PC-9 (cell line): ENCODE data around the gene SMG6. TPM values are rescaled to one million over a fixed set of nuclear protein-coding genes. Genes with fewer than 3 reads are reported as not detected.

Experiments used
- BruUV-seq: library from RNA; stranded (reverse); fragments of 400-500 nt; replicated peaks from 2 replicates; lab custom pipeline; 2021; lab: Mats Ljungman, UMichigan
- CTCF ChIA-PET: fragments of 300-600 bp; sonication (Branson Sonifier 250); formaldehyde crosslinking; loops from one replicate; lab custom pipeline; 2022; ENCODE audit warnings: antibody characterized with exemption; lab: Charles Lee
- POLR2A ChIA-PET: fragments of 300-600 bp; sonication (Branson Sonifier 250); formaldehyde crosslinking; loops from one replicate; lab custom pipeline; 2022; ENCODE audit warnings: antibody characterized with exemption; ENCODE audit not compliant: unreplicated experiment; lab: Charles Lee
- DNase-seq, 2 experiments: peaks; one replicate each; pipeline versions ENCODE4 v3.0.0 to v3.0.0-alpha.2; 2015 to 2022; ENCODE audit warnings: mixed read lengths in 1 of 2
- H2AFZ ChIP-seq: fragments of 200-600 bp; sonication (generic); 2 replicates; pipeline ENCODE4 v1.8.1; 2017; ENCODE audit warnings: antibody characterized with exemption
- H3F3A ChIP-seq: fragments of 200-600 bp; sonication (generic); 2 replicates; pipeline ENCODE4 v1.8.1; 2017; ENCODE audit warnings: antibody characterized with exemption, mild to moderate bottlenecking, low read depth; ENCODE audit not compliant: insufficient read depth
- H3K27ac ChIP-seq: fragments of 200-600 bp; sonication (generic); 2 replicates; pipeline ENCODE4 v1.6.1; 2016; ENCODE audit warnings: mixed run types
- H3K27me3 ChIP-seq: fragments of 200-600 bp; sonication (generic); 2 replicates; pipeline ENCODE4 v1.6.1; 2016; ENCODE audit warnings: low read depth, mixed run types; ENCODE audit not compliant: insufficient read depth
- H3K36me3 ChIP-seq: fragments of 200-600 bp; sonication (generic); 2 replicates; pipeline ENCODE4 v1.6.1; 2016; ENCODE audit warnings: low read depth, mixed run types
- H3K4me1 ChIP-seq: fragments of 200-600 bp; sonication (generic); replicated peaks from 2 replicates; pipeline ENCODE4 v1.6.1; 2016; ENCODE audit warnings: mixed run types; ENCODE audit not compliant: insufficient read depth
- H3K4me2 ChIP-seq: fragments of 200-600 bp; sonication (generic); 2 replicates; pipeline ENCODE4 v1.6.1; 2017; ENCODE audit warnings: mixed run types
- H3K4me3 ChIP-seq: fragments of 200-600 bp; sonication (generic); 2 replicates; pipeline ENCODE4 v1.6.1; 2016; ENCODE audit warnings: mixed run types
- H3K79me2 ChIP-seq: fragments of 200-600 bp; sonication (generic); 2 replicates; pipeline ENCODE4 v1.6.1; 2017; ENCODE audit warnings: low read depth, mixed run types
- H3K9me2 ChIP-seq: fragments of 200-600 bp; sonication (generic); 2 replicates; pipeline ENCODE4 v1.8.1; 2017; ENCODE audit warnings: mild to moderate bottlenecking; ENCODE audit not compliant: insufficient read depth
- H3K9me3 ChIP-seq: fragments of 200-600 bp; sonication (generic); 2 replicates; pipeline ENCODE4 v1.8.1; 2016; ENCODE audit warnings: low read depth; ENCODE audit not compliant: insufficient read depth
- H4K20me1 ChIP-seq: fragments of 200-600 bp; sonication (generic); 2 replicates; pipeline ENCODE4 v1.8.1; 2017; ENCODE audit not compliant: insufficient read depth
- CTCF ChIP-seq: fragments of 200-600 bp; sonication (generic); conservative IDR thresholded peaks from 2 replicates; pipeline ENCODE4 v1.6.1; 2017; ENCODE audit warnings: mixed run types, antibody characterized with exemption, mild to moderate bottlenecking, moderate library complexity
- EZH2 ChIP-seq: fragments of 200-600 bp; sonication (generic); IDR thresholded peaks from 2 replicates; pipeline ENCODE4 v1.8.0; 2017; ENCODE audit warnings: antibody characterized with exemption, low read depth
- intact Hi-C: fragments of 100-400 bp; cut with micrococcal nuclease; formaldehyde crosslinking; loops from one replicate; pipeline ENCODE4 v1.10.0; 2022; ENCODE audit not compliant: unreplicated experiment
- total RNA-seq: library from RNA; stranded (reverse); gene quantifications from 2 replicates; pipeline ENCODE4 v1.2.3, GENCODE V29; 2021

The SMG6 gene
- total RNA-seq, 1 experiment from 2014 or later = 43.1 TPM

DNA sequence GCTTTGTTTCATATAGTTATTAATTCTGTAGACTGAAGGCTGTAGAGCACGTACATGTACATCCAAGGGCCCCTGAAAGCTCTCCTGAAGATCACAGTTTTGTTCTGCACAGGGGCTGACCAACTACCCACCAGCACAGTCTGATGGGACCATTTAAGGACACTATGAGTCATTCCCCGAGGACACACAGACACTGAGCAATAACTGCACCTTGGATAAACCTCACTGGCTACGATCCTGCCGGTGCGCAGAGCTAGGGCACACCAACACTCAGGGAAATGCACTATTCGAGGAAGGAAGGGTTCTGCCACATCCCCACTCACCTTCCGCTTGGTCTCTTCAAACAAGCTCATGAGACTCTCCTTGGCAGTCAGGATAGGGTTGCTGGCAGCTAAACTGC, 20.3 kb downstream of the SMG6 start:
- Histone ChIP-seq H3F3A (peaks cover 14% of the 10 kb centered on the region; the same call in 1 of the 2 replicates), H3K36me3 (peaks cover 12% of the 10 kb centered on the region), H3K4me2 (no peak overlapping the region), H3K9me3 (no peaks in the 10 kb centered on the region), H3K27ac (no peak overlapping the region), H3K9me2 (no peaks in the 10 kb centered on the region), H2AFZ (no peak overlapping the region), H3K27me3 (no peaks in the 10 kb centered on the region), H3K79me2 (no peaks in the 10 kb centered on the region), H3K4me1 (no peaks in the 10 kb centered on the region), H3K4me3 (no peak overlapping the region), H4K20me1 (peaks cover 4% of the 10 kb centered on the region)
- no TSS peak for BruUV-seq
- CTCF ChIA-PET = interaction anchor here (0.6 kb wide), 1 partner anchor 228 kb away, joined by 3 read pairs; no protein-coding TSS in a partner anchor
- DNase-seq = no peak
- intact Hi-C loops = loop anchor here (5.0 to 10.0 kb wide), 2 partner anchors 231 to 389 kb away; no protein-coding TSS in a partner anchor
- TF ChIP-seq CTCF (no peak), EZH2 (no peak)
- POLR2A ChIA-PET = interaction anchor here (0.5 kb wide), 1 partner anchor 189 kb away, joined by 3 read pairs; no protein-coding TSS in a partner anchor

DNA sequence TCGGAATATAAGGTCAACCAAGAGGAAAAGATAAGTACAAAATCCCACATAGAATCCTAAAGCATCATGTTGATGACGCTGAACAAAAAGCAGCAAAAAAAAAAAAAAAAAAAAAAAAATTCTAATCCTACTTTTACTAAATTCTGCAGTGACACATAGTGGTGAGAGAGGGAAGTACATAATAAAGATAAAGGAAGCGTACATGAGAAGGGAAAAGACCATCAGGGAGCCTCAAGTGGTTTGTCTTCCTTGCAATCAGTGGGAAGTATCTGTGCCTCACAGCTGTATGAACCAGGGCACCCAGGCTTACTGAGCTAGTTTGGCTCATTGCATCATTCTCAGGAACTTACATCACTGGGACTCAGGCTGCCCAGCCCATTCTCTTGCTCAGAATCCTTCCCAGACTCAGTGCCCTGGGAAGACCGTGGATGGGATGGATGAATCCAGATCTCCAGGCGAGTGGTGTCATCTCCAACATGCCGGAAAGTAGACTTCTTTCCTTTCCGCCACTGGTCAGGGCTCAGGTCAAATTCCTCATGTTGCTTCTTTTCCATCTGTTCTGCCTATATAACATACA, 21.2 kb downstream of the SMG6 start:
- Histone ChIP-seq H3K27me3 (no peaks in the 10 kb centered on the region), H3K9me3 (no peaks in the 10 kb centered on the region), H3K27ac (0 out of 2 replicates have a peak overlapping the region, but pooled peaks have one; percentile 23), H3K9me2 (no peaks in the 10 kb centered on the region), H4K20me1 (peaks cover 4% of the 10 kb centered on the region), H3K36me3 (peaks cover 12% of the 10 kb centered on the region), H3K4me3 (no peak overlapping the region), H3K4me2 (no peak overlapping the region), H3K4me1 (no peaks in the 10 kb centered on the region), H2AFZ (no peak overlapping the region), H3F3A (peaks cover 14% of the 10 kb centered on the region; the same call in 1 of the 2 replicates), H3K79me2 (no peaks in the 10 kb centered on the region)
- intact Hi-C loops = loop anchor here (5.0 to 10.0 kb wide), 2 partner anchors 230 to 388 kb away; no protein-coding TSS in a partner anchor
- TF ChIP-seq CTCF = peak; percentile 81
- TF ChIP-seq EZH2 = no peak
- BruUV-seq = no TSS peak
- DNase-seq = peak; percentile 6 to 56
- POLR2A ChIA-PET = no interaction called here
- CTCF ChIA-PET = interaction anchor here (0.6 kb wide), 1 partner anchor 160 kb away, joined by 4 read pairs; no protein-coding TSS in a partner anchor

GRCh38 chr17:2279707-2280106, 23.9 kb downstream of the SMG6 start:
- Histone ChIP-seq H3K4me2 (no peak overlapping the region), H3K9me2 (no peaks in the 10 kb centered on the region), H3K27ac (no peak overlapping the region), H3K4me3 (no peak overlapping the region), H3K36me3 (peaks cover 9% of the 10 kb centered on the region), H2AFZ (no peak overlapping the region), H3K9me3 (no peaks in the 10 kb centered on the region), H4K20me1 (peaks cover 4% of the 10 kb centered on the region), H3F3A (peaks cover 14% of the 10 kb centered on the region; the same call in 1 of the 2 replicates), H3K27me3 (no peaks in the 10 kb centered on the region), H3K79me2 (no peaks in the 10 kb centered on the region), H3K4me1 (no peaks in the 10 kb centered on the region)
- DNase-seq = no peak
- ChIA-PET POLR2A (no interaction called here), CTCF (interaction anchor here (0.6 kb wide), 1 partner anchor 446 kb away, joined by 21 read pairs; no protein-coding TSS in a partner anchor)
- BruUV-seq = no TSS peak
- intact Hi-C loops = loop anchor here (5.0 to 10.0 kb wide), 2 partner anchors 227 to 385 kb away; no protein-coding TSS in a partner anchor
- TF ChIP-seq EZH2 (no peak), CTCF (no peak)
